ENCODE results near the gene SYT2. TPM values are rescaled to one million over a fixed set of nuclear protein-coding genes. Genes with fewer than 3 reads are reported as not detected.

Gene SYT2
- total RNA-seq, 1 experiment from 2014 or later = 0.69 TPM

- Histone ChIP-seq H3K27me3 (replicated peaks; ENCODE audit: insufficient read depth, low read depth, low read length, poor library complexity) (peaks cover 80% of the 10 kb centered on the region), H3K4me1 (ENCODE audit: insufficient read depth, low read length, poor library complexity, severe bottlenecking) (no peaks in the 10 kb centered on the region), H3K9me3 (ENCODE audit: low read depth, low read length, poor library complexity, severe bottlenecking) (no peaks in the 10 kb centered on the region), H3K36me3 (ENCODE audit: insufficient read depth, low read length, poor library complexity, severe bottlenecking) (no peaks in the 10 kb centered on the region), H3K4me3 (ENCODE audit: low read depth, low read length, poor library complexity, severe bottlenecking) (no peak overlapping the region), H3K27ac (ENCODE audit: low read depth, low read length, poor library complexity, severe bottlenecking) (no peak overlapping the region)
- CTCF ChIA-PET = no interaction called here
- POLR2A ChIA-PET (ENCODE audit: low non-redundant PET) = no interaction called here
- intact Hi-C loops (cut with micrococcal nuclease; ENCODE audit: unreplicated experiment) = no loop called here
- no TSS peak for BruUV-seq (replicated peaks)
- TF ChIP-seq CTCF (conservative IDR thresholded peaks at IDR 0.05; ENCODE audit: low read depth, low read length) = no peak
- no peak for TF ChIP-seq EZH2 (IDR thresholded peaks at IDR 0.05; ENCODE audit: borderline replicate concordance, low read depth, low read length, poor library complexity, severe bottlenecking)
- DNase-seq (ENCODE audit: low spot score) = no peak
These were observed 24.6 kb downstream of the SYT2 start for GRCh38 chr1:202685641-202686040.

GRCh38 chr1:202684716-202685115 is 25.5 kb downstream of the SYT2 start:
- BruUV-seq (replicated peaks) = no TSS peak
- Histone ChIP-seq H3K4me3 (ENCODE audit: low read depth, low read length, poor library complexity, severe bottlenecking) (no peak overlapping the region), H3K36me3 (ENCODE audit: insufficient read depth, low read length, poor library complexity, severe bottlenecking) (no peaks in the 10 kb centered on the region), H3K9me3 (ENCODE audit: low read depth, low read length, poor library complexity, severe bottlenecking) (no peaks in the 10 kb centered on the region), H3K27me3 (replicated peaks; ENCODE audit: insufficient read depth, low read depth, low read length, poor library complexity) (peaks cover 74% of the 10 kb centered on the region), H3K27ac (ENCODE audit: low read depth, low read length, poor library complexity, severe bottlenecking) (no peak overlapping the region), H3K4me1 (ENCODE audit: insufficient read depth, low read length, poor library complexity, severe bottlenecking) (no peaks in the 10 kb centered on the region)
- CTCF ChIA-PET = no interaction called here
- POLR2A ChIA-PET (ENCODE audit: low non-redundant PET) = no interaction called here
- TF ChIP-seq EZH2 (IDR thresholded peaks at IDR 0.05; ENCODE audit: borderline replicate concordance, low read depth, low read length, poor library complexity, severe bottlenecking) (no peak), CTCF (conservative IDR thresholded peaks at IDR 0.05; ENCODE audit: low read depth, low read length) (no peak)
- no peak for DNase-seq (ENCODE audit: low spot score)
- intact Hi-C loops (cut with micrococcal nuclease; ENCODE audit: unreplicated experiment) = no loop called here

GRCh38 chr1:202683029-202683428 is 27.2 kb downstream of the SYT2 start:
- Histone ChIP-seq H3K27ac (ENCODE audit: low read depth, low read length, poor library complexity, severe bottlenecking) (no peak overlapping the region), H3K4me1 (ENCODE audit: insufficient read depth, low read length, poor library complexity, severe bottlenecking) (no peaks in the 10 kb centered on the region), H3K27me3 (replicated peaks; ENCODE audit: insufficient read depth, low read depth, low read length, poor library complexity) (peaks cover 59% of the 10 kb centered on the region), H3K36me3 (ENCODE audit: insufficient read depth, low read length, poor library complexity, severe bottlenecking) (no peaks in the 10 kb centered on the region), H3K4me3 (ENCODE audit: low read depth, low read length, poor library complexity, severe bottlenecking) (no peak overlapping the region), H3K9me3 (ENCODE audit: low read depth, low read length, poor library complexity, severe bottlenecking) (no peaks in the 10 kb centered on the region)
- intact Hi-C loops (cut with micrococcal nuclease; ENCODE audit: unreplicated experiment) = no loop called here
- DNase-seq (ENCODE audit: low spot score) = no peak
- CTCF ChIA-PET = no interaction called here
- no TSS peak for BruUV-seq (replicated peaks)
- no peak for TF ChIP-seq EZH2 (IDR thresholded peaks at IDR 0.05; ENCODE audit: borderline replicate concordance, low read depth, low read length, poor library complexity, severe bottlenecking)
- no peak for TF ChIP-seq CTCF (conservative IDR thresholded peaks at IDR 0.05; ENCODE audit: low read depth, low read length)
- POLR2A ChIA-PET (ENCODE audit: low non-redundant PET) = no interaction called here

Data from A673 (cell line).